SJSA1 (cell line): Measurements from ENCODE around the gene GIT2. TPM values are rescaled to one million over a fixed set of nuclear protein-coding genes. Genes with fewer than 3 reads are reported as not detected.
A peak's percentile ranks its signal among the peaks of the same experiment; 100 is the strongest.
"Not testable (repeated sequence)": the region's sequence is repeated elsewhere in the genome, so short reads cannot be mapped to it uniquely, and the experiment has no call there.

Source experiments
- DNase-seq, 2 experiments: peaks; one replicate each; pipeline ENCODE4 v3.0.0-alpha.2; 2015 to 2020; ENCODE audit warnings: low spot score in 2 of 2, low read depth in 1 of 2
- H3K27ac ChIP-seq: fragments of 250-450 bp; sonication (Bioruptor Pico); 2 replicates; pipeline ENCODE4 v1.5.1; 2020; ENCODE audit warnings: mild to moderate bottlenecking, moderate library complexity
- H3K27me3 ChIP-seq: fragments of 250-450 bp; sonication (Bioruptor Pico); replicated peaks from 2 replicates; pipeline ENCODE4 v1.5.1; 2020; ENCODE audit warnings: mild to moderate bottlenecking, moderate library complexity
- H3K36me3 ChIP-seq: fragments of 250-450 bp; sonication (Bioruptor Pico); 2 replicates; pipeline ENCODE4 v1.5.1; 2020; ENCODE audit warnings: mild to moderate bottlenecking
- H3K4me1 ChIP-seq: fragments of 250-450 bp; sonication (Bioruptor Pico); replicated peaks from 2 replicates; pipeline ENCODE4 v1.6.1; 2021; ENCODE audit warnings: mild to moderate bottlenecking
- H3K4me3 ChIP-seq: fragments of 250-450 bp; sonication (Bioruptor Pico); 2 replicates; pipeline ENCODE4 v1.5.1; 2020; ENCODE audit warnings: mild to moderate bottlenecking
- H3K9me3 ChIP-seq: fragments of 250-450 bp; sonication (Bioruptor Pico); replicated peaks from 2 replicates; pipeline ENCODE4 v1.5.1; 2020; ENCODE audit warnings: mild to moderate bottlenecking
- total RNA-seq: library from RNA; depleted of rRNA; stranded (reverse); fragments of >200 nt; shearing (Covaris generic); gene quantifications from 2 replicates; pipeline ENCODE4 v1.2.3, GENCODE V29; 2014

The GIT2 gene
- total RNA-seq, 1 experiment from 2014 or later: 29.5 TPM

DNA sequence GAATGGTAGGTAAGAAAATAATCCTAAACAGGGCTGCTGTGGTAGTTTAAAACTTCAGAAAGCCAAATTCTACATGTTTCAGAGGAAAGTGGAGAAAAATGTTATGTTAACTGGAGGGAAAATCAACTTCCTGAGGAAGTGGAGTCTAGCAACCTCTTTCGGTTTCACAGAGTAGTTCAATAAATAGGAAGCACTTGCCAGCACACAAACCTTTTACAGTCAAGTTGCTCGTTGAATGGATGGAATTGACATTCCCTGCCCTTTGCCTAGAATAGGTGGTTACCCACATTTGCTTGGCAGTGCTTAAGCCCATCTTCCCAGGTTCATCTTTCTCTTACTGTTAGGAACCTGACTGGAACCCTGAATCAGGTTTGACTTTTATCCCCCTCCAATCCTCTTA lies 19.0 kb upstream of the GIT2 start:
- Histone ChIP-seq H3K27me3 (no peaks in the 10 kb centered on the region), H3K4me3 (no peak overlapping the region), H3K4me1 (no peaks in the 10 kb centered on the region), H3K9me3 (no peaks in the 10 kb centered on the region), H3K27ac (no peak overlapping the region), H3K36me3 (peaks cover 76% of the 10 kb centered on the region)
- no peak for DNase-seq

DNA sequence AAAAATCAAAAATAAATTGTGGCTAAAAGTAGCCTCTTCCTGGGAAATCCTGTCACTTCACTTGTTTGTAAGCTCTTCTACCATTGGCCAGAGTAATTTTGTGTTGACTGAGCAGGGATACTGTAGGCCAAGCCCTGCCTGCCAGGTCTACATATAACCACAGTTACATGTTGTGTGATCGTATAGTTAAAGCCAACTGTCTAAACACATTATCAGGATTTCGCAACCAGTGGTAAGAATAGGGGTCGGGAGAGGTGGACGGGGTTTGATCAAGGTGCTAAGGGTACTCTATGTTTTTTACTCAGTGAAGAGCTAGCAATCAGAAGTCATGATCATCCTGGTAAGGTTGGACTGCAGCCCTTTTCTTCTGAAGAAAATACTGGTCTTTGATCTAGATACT lies 16.5 kb upstream of the GIT2 start:
- H3K27ac ChIP-seq: no peak overlapping the region

DNA sequence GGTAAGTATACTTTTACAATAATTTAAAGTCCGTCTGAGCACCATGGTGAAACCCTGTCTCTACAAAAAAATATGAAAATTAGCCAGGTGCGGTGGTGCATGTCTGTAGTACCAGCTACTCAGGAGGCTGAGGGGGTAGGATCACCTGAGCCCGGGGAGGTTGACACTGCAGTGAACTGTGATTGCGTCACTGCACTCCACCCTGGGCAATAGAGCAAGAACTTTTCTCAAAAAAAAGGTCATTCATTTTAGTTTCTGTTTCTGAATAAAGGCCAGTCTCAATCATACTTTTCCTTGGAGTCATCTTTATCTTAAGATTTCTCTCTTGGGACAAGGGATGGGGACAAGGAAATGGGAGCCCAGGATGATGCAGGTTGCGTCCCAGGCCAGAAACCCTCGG lies 16.0 kb upstream of the GIT2 start:
- DNase-seq: no peak
- H3K27me3 ChIP-seq: no peaks in the 10 kb centered on the region
- H3K9me3 ChIP-seq: no peaks in the 10 kb centered on the region
- H3K36me3 ChIP-seq: peaks cover 60% of the 10 kb centered on the region
- no peak overlapping the region for H3K4me3 ChIP-seq
- H3K27ac ChIP-seq: no peak overlapping the region
- no peaks in the 10 kb centered on the region for H3K4me1 ChIP-seq

More for the DNA sequence above, 16.5 kb upstream of the GIT2 start:
- H3K4me1 ChIP-seq: no peaks in the 10 kb centered on the region
- peaks cover 62% of the 10 kb centered on the region for H3K36me3 ChIP-seq
- no peak for DNase-seq
- no peaks in the 10 kb centered on the region for H3K9me3 ChIP-seq
- H3K4me3 ChIP-seq: no peak overlapping the region
- H3K27me3 ChIP-seq: no peaks in the 10 kb centered on the region

DNA sequence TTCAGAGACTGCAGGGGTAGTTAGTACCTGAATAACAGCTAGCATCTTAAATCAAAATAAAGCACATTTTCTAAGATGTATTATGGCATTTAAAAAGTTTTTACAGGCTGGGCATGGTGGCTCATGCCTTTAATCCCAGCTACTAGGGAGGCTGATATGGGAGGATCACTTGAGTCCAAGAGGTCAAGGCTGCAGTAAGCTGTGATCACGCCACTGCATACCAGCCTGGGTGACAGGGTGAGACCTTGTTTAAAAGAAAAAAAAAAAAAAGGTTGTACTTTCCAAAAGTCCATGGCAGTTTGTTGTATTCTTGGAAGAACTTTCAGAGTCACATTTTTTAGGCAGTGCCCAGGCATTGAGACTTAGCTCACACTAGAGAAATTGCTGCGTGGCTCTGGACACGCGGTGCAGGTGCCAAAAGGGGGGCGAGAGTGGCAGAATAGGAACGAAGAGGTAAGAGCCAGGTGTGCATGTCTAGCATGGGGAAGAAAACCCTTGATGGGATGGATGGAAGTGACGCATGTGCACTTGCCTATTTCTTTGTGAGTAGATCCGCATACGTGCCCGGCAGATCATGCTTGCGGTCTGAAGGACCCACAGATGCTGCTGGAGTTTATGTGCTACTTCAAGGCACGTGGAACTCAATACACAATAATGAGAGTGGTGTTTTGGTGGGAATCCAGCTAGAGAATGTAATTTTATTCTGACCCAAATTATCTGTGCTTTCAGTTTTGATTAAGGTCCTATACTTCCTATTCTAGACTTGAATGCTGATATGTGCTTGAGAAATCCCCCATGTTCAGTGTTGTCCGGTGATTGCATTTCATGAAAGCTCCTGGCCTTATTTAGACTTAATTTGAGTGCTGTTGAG lies 14.9 kb upstream of the GIT2 start:
- Histone ChIP-seq H3K27ac (no peak overlapping the region), H3K36me3 (peaks cover 55% of the 10 kb centered on the region), H3K27me3 (no peaks in the 10 kb centered on the region), H3K4me1 (no peaks in the 10 kb centered on the region), H3K4me3 (no peak overlapping the region), H3K9me3 (no peaks in the 10 kb centered on the region)
- no peak for DNase-seq

GRCh38 chr12:110008681-110009398 lies 12.7 kb upstream of the GIT2 start:
- H3K27me3 ChIP-seq, DNase-seq, H3K4me3 ChIP-seq, H3K9me3 ChIP-seq, H3K4me1 ChIP-seq, H3K27ac ChIP-seq: not testable (repeated sequence)
- H3K36me3 ChIP-seq: peaks cover 57% of the 10 kb centered on the region

DNA sequence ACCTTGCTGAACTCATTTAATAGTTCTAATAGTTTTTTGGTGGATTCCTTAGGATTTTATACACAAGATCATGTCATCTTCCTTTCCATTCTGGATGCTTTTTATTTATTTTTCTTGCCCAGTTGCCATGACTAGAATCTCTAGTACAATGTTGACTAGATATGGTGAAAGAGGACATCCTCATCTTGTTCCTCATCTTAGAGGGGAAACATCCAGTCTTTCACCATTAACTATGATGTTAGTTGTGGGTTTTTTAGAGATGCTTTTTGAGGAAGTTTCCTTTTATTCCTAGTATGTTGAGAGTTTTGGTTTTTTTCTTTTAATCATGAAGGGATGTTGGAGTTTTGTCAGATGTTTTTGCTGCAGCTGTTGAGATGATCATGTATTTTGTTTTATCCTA lies 11.7 kb upstream of the GIT2 start:
- peaks cover 59% of the 10 kb centered on the region for H3K36me3 ChIP-seq
- no peak for DNase-seq
- H3K9me3 ChIP-seq: no peaks in the 10 kb centered on the region
- no peak overlapping the region for H3K27ac ChIP-seq
- no peak overlapping the region for H3K4me3 ChIP-seq
- H3K27me3 ChIP-seq: no peaks in the 10 kb centered on the region
- peaks cover 6% of the 10 kb centered on the region for H3K4me1 ChIP-seq

DNA sequence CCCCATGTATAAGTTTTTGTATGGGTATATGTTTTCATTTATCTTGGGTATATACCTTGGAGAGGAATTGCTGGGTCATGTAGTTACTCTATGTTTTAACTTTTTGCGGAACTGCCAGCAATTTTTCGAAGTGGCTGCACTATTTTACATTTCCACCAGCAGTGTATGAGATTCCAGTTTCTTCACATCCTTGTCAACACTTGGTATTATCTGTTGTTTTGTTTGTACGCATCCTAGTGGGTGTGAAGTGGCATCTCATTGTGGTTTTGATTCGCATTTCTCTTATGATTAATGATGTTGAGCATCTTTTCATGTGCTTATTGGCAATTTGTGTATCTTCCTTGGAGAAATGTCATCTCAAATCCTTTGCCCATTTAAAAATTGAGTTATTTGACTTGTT lies 9.9 kb upstream of the GIT2 start:
- no peak overlapping the region for H3K4me3 ChIP-seq
- DNase-seq: no peak
- peaks cover 56% of the 10 kb centered on the region for H3K36me3 ChIP-seq
- peaks cover 22% of the 10 kb centered on the region for H3K4me1 ChIP-seq
- H3K9me3 ChIP-seq: no peaks in the 10 kb centered on the region
- no peak overlapping the region for H3K27ac ChIP-seq
- H3K27me3 ChIP-seq: no peaks in the 10 kb centered on the region

DNA sequence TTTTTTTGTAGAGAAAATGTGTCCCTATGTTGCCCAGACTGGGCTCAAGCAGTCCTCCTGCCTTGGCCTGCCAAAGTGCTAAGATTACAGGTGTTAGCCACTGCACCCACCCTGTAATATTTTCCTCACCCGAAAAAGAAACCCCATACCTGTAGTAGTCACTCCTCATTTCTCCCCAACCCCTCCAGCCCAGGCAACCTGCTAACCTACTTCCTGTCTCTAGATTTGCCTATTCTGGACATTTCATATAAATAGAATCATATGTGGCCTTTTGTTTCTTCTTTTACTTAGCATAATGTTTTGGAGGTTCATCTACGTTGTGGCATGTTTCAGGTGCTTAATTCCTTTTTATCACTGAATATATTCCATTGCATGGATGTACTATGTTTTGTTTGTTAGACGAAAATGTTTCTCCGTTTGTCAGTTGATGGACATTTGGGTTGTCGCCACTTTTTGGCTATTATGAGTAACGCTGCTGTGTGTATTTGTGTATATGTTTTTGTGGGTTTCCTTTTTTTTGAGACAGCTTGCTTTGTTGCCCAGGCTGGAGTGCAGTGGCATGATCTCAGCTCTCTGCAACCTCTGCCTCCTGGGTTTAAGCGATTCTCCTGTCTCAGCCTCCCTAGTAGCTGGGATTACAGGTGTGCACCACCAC lies 9.3 kb upstream of the GIT2 start:
- H3K4me1 ChIP-seq: peaks cover 26% of the 10 kb centered on the region
- no peak overlapping the region for H3K4me3 ChIP-seq
- no peaks in the 10 kb centered on the region for H3K9me3 ChIP-seq
- no peak overlapping the region for H3K27ac ChIP-seq
- DNase-seq: no peak
- H3K27me3 ChIP-seq: no peaks in the 10 kb centered on the region
- peaks cover 56% of the 10 kb centered on the region for H3K36me3 ChIP-seq

- no peaks in the 10 kb centered on the region for H3K27me3 ChIP-seq
- no peaks in the 10 kb centered on the region for H3K9me3 ChIP-seq
- peaks cover 26% of the 10 kb centered on the region for H3K4me1 ChIP-seq
- peaks cover 48% of the 10 kb centered on the region for H3K36me3 ChIP-seq
- no peak overlapping the region for H3K4me3 ChIP-seq
- H3K27ac ChIP-seq: no peak overlapping the region
- no peak for DNase-seq
These were observed 8.4 kb upstream of the GIT2 start for GRCh38 chr12:110004598-110004997.

DNA sequence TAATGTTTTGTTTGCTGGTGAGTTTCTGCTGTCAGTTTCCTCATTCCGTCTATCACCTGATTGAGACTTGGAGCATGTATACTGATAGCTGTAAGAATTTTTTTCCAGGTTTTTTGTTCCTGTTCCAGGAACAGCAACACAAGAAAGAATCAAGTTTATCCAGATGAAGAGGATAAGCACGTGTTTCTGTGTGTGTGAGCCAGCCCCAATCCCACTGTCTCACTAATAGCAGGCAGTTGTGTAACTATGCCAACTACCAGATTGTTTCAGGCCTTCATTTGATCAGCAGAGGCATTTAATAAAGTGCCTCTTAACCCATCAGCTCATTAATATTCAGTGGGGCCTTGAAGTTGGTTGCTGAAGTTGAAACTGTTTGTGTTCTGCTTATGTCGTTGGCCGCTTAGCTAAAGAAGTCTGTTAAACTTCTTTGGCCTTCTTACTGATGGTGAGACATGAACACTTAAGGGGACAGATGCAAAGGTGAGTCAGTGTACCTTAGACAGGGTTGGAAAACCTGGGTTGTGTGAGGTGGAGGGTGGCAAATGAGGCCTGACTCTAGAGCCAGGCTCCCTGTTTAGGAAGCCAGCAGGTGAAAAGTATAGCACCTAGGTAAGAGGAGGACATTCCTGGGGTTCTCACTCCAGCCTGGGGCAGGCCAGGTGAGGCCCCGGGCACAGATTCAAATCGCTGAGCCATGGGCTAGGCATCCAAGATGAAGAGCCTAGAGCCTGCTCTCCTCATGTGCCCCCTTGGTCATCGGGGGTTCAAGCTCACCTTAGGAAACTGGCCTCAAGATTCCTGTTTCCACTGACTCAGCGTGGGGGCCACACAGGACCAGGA lies 6.7 kb upstream of the GIT2 start:
- no peaks in the 10 kb centered on the region for H3K27me3 ChIP-seq
- H3K9me3 ChIP-seq: no peaks in the 10 kb centered on the region
- peak overlapping the region; percentile 56 for H3K27ac ChIP-seq
- H3K36me3 ChIP-seq: peaks cover 47% of the 10 kb centered on the region
- DNase-seq: no peak
- peaks cover 32% of the 10 kb centered on the region for H3K4me1 ChIP-seq
- H3K4me3 ChIP-seq: no peak overlapping the region

DNA sequence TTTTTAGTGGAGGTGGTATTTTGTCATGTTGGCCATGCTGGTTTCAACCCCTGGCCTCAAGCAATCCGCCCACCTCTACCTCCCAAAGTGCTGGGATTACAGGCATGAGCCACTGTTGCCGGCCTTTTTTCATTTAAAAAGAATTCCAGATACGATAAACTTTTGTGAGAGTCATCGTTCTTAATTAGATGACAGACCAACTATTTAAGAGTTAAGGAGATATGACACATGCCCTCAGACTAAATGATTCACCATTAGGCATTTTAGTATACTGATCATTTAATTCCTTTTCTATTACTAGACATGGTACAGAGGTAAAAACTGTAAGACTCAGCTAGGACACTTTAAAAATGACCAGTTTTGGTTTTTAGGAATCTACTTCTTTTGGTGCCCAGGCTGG lies 5.4 kb upstream of the GIT2 start:
- peak; percentile 68 to 74 for DNase-seq
- peaks cover 32% of the 10 kb centered on the region for H3K4me1 ChIP-seq
- H3K27ac ChIP-seq: peak overlapping the region; percentile 56
- H3K27me3 ChIP-seq: no peaks in the 10 kb centered on the region
- peak overlapping the region; percentile 97; the same call in 1 of the 2 replicates for H3K4me3 ChIP-seq
- peaks cover 39% of the 10 kb centered on the region for H3K36me3 ChIP-seq
- no peaks in the 10 kb centered on the region for H3K9me3 ChIP-seq

DNA sequence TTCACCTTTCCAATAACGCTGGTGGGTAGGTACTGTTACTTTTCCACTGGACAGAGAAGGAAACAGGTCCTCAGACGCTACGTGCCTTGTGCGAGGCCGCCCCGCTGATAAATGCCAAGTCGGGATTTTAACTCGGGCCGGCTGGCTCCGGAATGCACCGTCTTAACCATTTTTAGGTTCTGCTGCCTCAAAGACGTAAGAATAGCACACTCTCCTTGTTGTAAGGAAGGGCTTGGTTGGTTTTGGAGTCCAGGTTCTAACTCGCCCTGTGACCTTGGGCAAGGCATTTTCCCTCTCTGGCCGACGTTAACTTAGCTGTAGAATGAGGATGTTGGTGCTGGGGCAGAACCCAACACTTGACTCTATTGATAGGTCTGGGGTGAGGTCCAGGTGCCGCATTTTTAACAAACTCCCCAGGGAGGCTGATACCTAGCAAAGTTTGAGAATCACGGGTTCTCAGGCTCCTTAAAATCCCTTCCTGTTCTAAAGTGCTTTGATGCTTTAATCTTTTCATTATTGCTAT lies 3.9 kb upstream of the GIT2 start:
- H3K27ac ChIP-seq: peak overlapping the region; percentile 98; the same call in 1 of the 2 replicates
- peaks cover 35% of the 10 kb centered on the region for H3K36me3 ChIP-seq
- peak in 1 of 2 experiments; percentile 30 for DNase-seq
- H3K4me1 ChIP-seq: peaks cover 39% of the 10 kb centered on the region
- H3K9me3 ChIP-seq: no peaks in the 10 kb centered on the region
- peak overlapping the region; percentile 97 for H3K4me3 ChIP-seq
- H3K27me3 ChIP-seq: no peaks in the 10 kb centered on the region

DNA sequence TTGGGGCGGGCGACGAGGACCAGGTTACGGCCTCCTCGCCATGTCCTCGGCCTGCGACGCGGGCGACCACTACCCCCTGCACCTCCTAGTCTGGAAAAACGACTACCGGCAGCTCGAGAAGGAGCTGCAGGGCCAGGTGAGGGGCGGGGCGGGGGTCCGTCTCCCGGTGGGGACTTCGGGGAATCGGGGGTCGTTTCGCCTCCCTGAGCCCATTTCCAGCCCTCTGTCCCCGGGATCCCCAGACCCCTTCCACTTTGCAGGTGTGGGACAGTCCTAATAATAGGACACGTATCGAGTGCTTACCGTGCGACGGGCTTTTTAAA lies 3.4 kb upstream of the GIT2 start:
- DNase-seq: no peak
- Histone ChIP-seq H3K4me1 (peaks cover 43% of the 10 kb centered on the region), H3K27ac (peak overlapping the region; percentile 98), H3K9me3 (no peaks in the 10 kb centered on the region), H3K27me3 (no peaks in the 10 kb centered on the region), H3K36me3 (peaks cover 33% of the 10 kb centered on the region), H3K4me3 (peak overlapping the region; percentile 97)
